ENCODE data around the gene ST3GAL3.

The ST3GAL3 gene

GRCh38 chr1:43760745-43761317 is 53.5 kb downstream of the ST3GAL3 start:
- Histone ChIP-seq H3K4ac (ENCODE audit: low read depth in 1 of 2, low read length in 2 of 2) (no peak overlapping the region), H2BK5ac (ENCODE audit: low read depth, low read length, poor library complexity, severe bottlenecking) (no peak overlapping the region), H2BK120ac (ENCODE audit: low read depth, low read length) (no peak overlapping the region), H3K27ac (ENCODE audit: low read length, poor library complexity, severe bottlenecking) (no peak overlapping the region), H2AK5ac (ENCODE audit: low read length, severe bottlenecking) (no peak overlapping the region), H3K27me3 (ENCODE audit: control insufficient read depth in 1 of 2, insufficient read depth in 1 of 2, low read length in 2 of 2) (no peaks in the 10 kb centered on the region), H2BK15ac (ENCODE audit: low read depth, poor library complexity, severe bottlenecking) (no peak overlapping the region), H3K4me3 (ENCODE audit: insufficient read depth in 1 of 2, low read depth in 1 of 2, low read length in 2 of 2) (no peak overlapping the region), H4K8ac (ENCODE audit: low read length) (no peak overlapping the region), H3K4me2 (ENCODE audit: low read length, poor library complexity, severe bottlenecking) (no peak overlapping the region), H3K79me1 (replicated peaks; ENCODE audit: low read length, poor library complexity, severe bottlenecking) (peaks cover 25% of the 10 kb centered on the region), H3K9ac (ENCODE audit: low read length) (no peak overlapping the region), H3K14ac (ENCODE audit: low read length in 2 of 2) (no peak overlapping the region), H3K36me3 (ENCODE audit: control insufficient read depth in 1 of 2, insufficient read depth in 2 of 2, low read depth in 1 of 2, low read length in 2 of 2) (peaks cover 0 to 2% of the 10 kb centered on the region in 2 experiments), H4K91ac (ENCODE audit: low read length) (no peak overlapping the region), H3K18ac (ENCODE audit: low read depth in 1 of 2, low read length in 2 of 2) (no peak overlapping the region), H2AFZ (ENCODE audit: low read depth, low read length) (no peak overlapping the region), H3K9me3 (ENCODE audit: control insufficient read depth, low read length) (no peaks in the 10 kb centered on the region), H3K4me1 (ENCODE audit: control insufficient read depth, insufficient read depth, low read depth, low read length) (peaks cover 1% of the 10 kb centered on the region), H2BK12ac (ENCODE audit: low read length in 2 of 2) (no peak overlapping the region), H3K23ac (ENCODE audit: low read length in 2 of 2) (no peak overlapping the region)
- WGBS: 56% methylated on average over 2 of the region's 3 CpGs
- peak; percentile 53 for DNase-seq

- H3K9ac ChIP-seq (ENCODE audit: low read length): peak overlapping the region; percentile 11
- no peak overlapping the region for H2BK120ac ChIP-seq (ENCODE audit: low read depth, low read length)
- no peak overlapping the region for H4K91ac ChIP-seq (ENCODE audit: low read length)
Observed at GRCh38 chr1:43763497-43763973, 56.2 kb downstream of the ST3GAL3 start.

GRCh38 chr1:43764581-43764980 is 57.2 kb downstream of the ST3GAL3 start:
- H3K79me1 ChIP-seq (replicated peaks; ENCODE audit: low read length, poor library complexity, severe bottlenecking): peaks cover 29% of the 10 kb centered on the region
- WGBS: 95% methylated on average over 6 of the region's 6 CpGs
- no peak overlapping the region for H3K27ac ChIP-seq (ENCODE audit: low read length, poor library complexity, severe bottlenecking)
- H3K23ac ChIP-seq (ENCODE audit: low read length in 2 of 2): peak overlapping the region in 1 of 2 experiments; percentile 10
- no peak overlapping the region for H3K14ac ChIP-seq (ENCODE audit: low read length in 2 of 2)
- peak overlapping the region in 1 of 2 experiments; percentile 25 for H3K4ac ChIP-seq (ENCODE audit: low read depth in 1 of 2, low read length in 2 of 2)
- H2AK5ac ChIP-seq (ENCODE audit: low read length, severe bottlenecking): peak overlapping the region; percentile 65
- no peak overlapping the region for H2BK5ac ChIP-seq (ENCODE audit: low read depth, low read length, poor library complexity, severe bottlenecking)
- H2AFZ ChIP-seq (ENCODE audit: low read depth, low read length): peak overlapping the region; percentile 66
- no peak overlapping the region for H2BK15ac ChIP-seq (ENCODE audit: low read depth, poor library complexity, severe bottlenecking)
- no peak overlapping the region for H2BK120ac ChIP-seq (ENCODE audit: low read depth, low read length)
- no peak for DNase-seq
- H3K9ac ChIP-seq (ENCODE audit: low read length): no peak overlapping the region
- no peak overlapping the region for H4K91ac ChIP-seq (ENCODE audit: low read length)
- no peaks in the 10 kb centered on the region for H3K9me3 ChIP-seq (ENCODE audit: control insufficient read depth, low read length)
- H3K27me3 ChIP-seq (ENCODE audit: control insufficient read depth in 1 of 2, insufficient read depth in 1 of 2, low read length in 2 of 2): no peaks in the 10 kb centered on the region
- no peak overlapping the region for H3K4me3 ChIP-seq (ENCODE audit: insufficient read depth in 1 of 2, low read depth in 1 of 2, low read length in 2 of 2)
- peaks cover 1% of the 10 kb centered on the region for H3K4me1 ChIP-seq (ENCODE audit: control insufficient read depth, insufficient read depth, low read depth, low read length)
- peak overlapping the region in 1 of 2 experiments; percentile 63 for H2BK12ac ChIP-seq (ENCODE audit: low read length in 2 of 2)
- no peak overlapping the region for H3K4me2 ChIP-seq (ENCODE audit: low read length, poor library complexity, severe bottlenecking)
- H3K36me3 ChIP-seq (ENCODE audit: control insufficient read depth in 1 of 2, insufficient read depth in 2 of 2, low read depth in 1 of 2, low read length in 2 of 2): peaks cover 0 to 2% of the 10 kb centered on the region in 2 experiments
- H4K8ac ChIP-seq (ENCODE audit: low read length): peak overlapping the region; percentile 42
- H3K18ac ChIP-seq (ENCODE audit: low read depth in 1 of 2, low read length in 2 of 2): no peak overlapping the region

More at GRCh38 chr1:43763497-43763973, 56.2 kb downstream of the ST3GAL3 start:
- H2BK5ac ChIP-seq (ENCODE audit: low read depth, low read length, poor library complexity, severe bottlenecking): no peak overlapping the region
- H3K27me3 ChIP-seq (ENCODE audit: control insufficient read depth in 1 of 2, insufficient read depth in 1 of 2, low read length in 2 of 2): no peaks in the 10 kb centered on the region
- H3K27ac ChIP-seq (ENCODE audit: low read length, poor library complexity, severe bottlenecking): no peak overlapping the region
- peaks cover 0 to 2% of the 10 kb centered on the region in 2 experiments for H3K36me3 ChIP-seq (ENCODE audit: control insufficient read depth in 1 of 2, insufficient read depth in 2 of 2, low read depth in 1 of 2, low read length in 2 of 2)
- no peak overlapping the region for H3K4ac ChIP-seq (ENCODE audit: low read depth in 1 of 2, low read length in 2 of 2)
- 32% methylated on average over 3 of the region's 4 CpGs for WGBS
- peaks cover 1% of the 10 kb centered on the region for H3K4me1 ChIP-seq (ENCODE audit: control insufficient read depth, insufficient read depth, low read depth, low read length)
- no peak overlapping the region for H2AFZ ChIP-seq (ENCODE audit: low read depth, low read length)
- peaks cover 30% of the 10 kb centered on the region for H3K79me1 ChIP-seq (replicated peaks; ENCODE audit: low read length, poor library complexity, severe bottlenecking)
- H3K4me2 ChIP-seq (ENCODE audit: low read length, poor library complexity, severe bottlenecking): no peak overlapping the region
- H2AK5ac ChIP-seq (ENCODE audit: low read length, severe bottlenecking): no peak overlapping the region
- H3K14ac ChIP-seq (ENCODE audit: low read length in 2 of 2): no peak overlapping the region
- no peak overlapping the region for H4K8ac ChIP-seq (ENCODE audit: low read length)
- peak; percentile 87 for DNase-seq
- no peak overlapping the region for H3K4me3 ChIP-seq (ENCODE audit: insufficient read depth in 1 of 2, low read depth in 1 of 2, low read length in 2 of 2)
- H2BK15ac ChIP-seq (ENCODE audit: low read depth, poor library complexity, severe bottlenecking): no peak overlapping the region
- H2BK12ac ChIP-seq (ENCODE audit: low read length in 2 of 2): no peak overlapping the region
- H3K18ac ChIP-seq (ENCODE audit: low read depth in 1 of 2, low read length in 2 of 2): no peak overlapping the region
- no peak overlapping the region for H3K23ac ChIP-seq (ENCODE audit: low read length in 2 of 2)
- no peaks in the 10 kb centered on the region for H3K9me3 ChIP-seq (ENCODE audit: control insufficient read depth, low read length)

GRCh38 chr1:43766086-43766784 is 58.9 kb downstream of the ST3GAL3 start:
- Histone ChIP-seq H3K36me3 (ENCODE audit: control insufficient read depth in 1 of 2, insufficient read depth in 2 of 2, low read depth in 1 of 2, low read length in 2 of 2) (peaks cover 0 to 2% of the 10 kb centered on the region in 2 experiments), H2BK15ac (ENCODE audit: low read depth, poor library complexity, severe bottlenecking) (no peak overlapping the region), H2BK120ac (ENCODE audit: low read depth, low read length) (no peak overlapping the region), H2AFZ (ENCODE audit: low read depth, low read length) (no peak overlapping the region), H3K18ac (ENCODE audit: low read depth in 1 of 2, low read length in 2 of 2) (no peak overlapping the region), H3K27ac (ENCODE audit: low read length, poor library complexity, severe bottlenecking) (no peak overlapping the region), H4K91ac (ENCODE audit: low read length) (no peak overlapping the region), H3K4me3 (ENCODE audit: insufficient read depth in 1 of 2, low read depth in 1 of 2, low read length in 2 of 2) (no peak overlapping the region), H2AK5ac (ENCODE audit: low read length, severe bottlenecking) (no peak overlapping the region), H3K9ac (ENCODE audit: low read length) (no peak overlapping the region), H3K27me3 (ENCODE audit: control insufficient read depth in 1 of 2, insufficient read depth in 1 of 2, low read length in 2 of 2) (no peaks in the 10 kb centered on the region), H3K23ac (ENCODE audit: low read length in 2 of 2) (no peak overlapping the region), H4K8ac (ENCODE audit: low read length) (no peak overlapping the region), H3K14ac (ENCODE audit: low read length in 2 of 2) (no peak overlapping the region), H2BK12ac (ENCODE audit: low read length in 2 of 2) (no peak overlapping the region), H2BK5ac (ENCODE audit: low read depth, low read length, poor library complexity, severe bottlenecking) (no peak overlapping the region), H3K4ac (ENCODE audit: low read depth in 1 of 2, low read length in 2 of 2) (no peak overlapping the region), H3K4me2 (ENCODE audit: low read length, poor library complexity, severe bottlenecking) (no peak overlapping the region), H3K79me1 (replicated peaks; ENCODE audit: low read length, poor library complexity, severe bottlenecking) (peaks cover 30% of the 10 kb centered on the region), H3K4me1 (ENCODE audit: control insufficient read depth, insufficient read depth, low read depth, low read length) (peaks cover 1% of the 10 kb centered on the region), H3K9me3 (ENCODE audit: control insufficient read depth, low read length) (no peaks in the 10 kb centered on the region)
- peak; percentile 38 for DNase-seq
- WGBS: 27% methylated on average over 7 of the region's 8 CpGs

All from mesenchymal stem cell (in vitro differentiated cells and primary cell).